HFFc6 (cell line): ENCODE results near the gene PIF1. TPM values are rescaled to one million over a fixed set of nuclear protein-coding genes. Genes with fewer than 3 reads are reported as not detected.
"Not testable (repeated sequence)": the region's sequence is repeated elsewhere in the genome, so short reads cannot be mapped to it uniquely, and the experiment has no call there.

Source experiments
- DNase-seq: peaks from one replicate; pipeline ENCODE4 v3.0.0-alpha.2; 2018
- H3K27ac Mint-ChIP-seq: 2 replicates; pipeline ENCODE4 v1.8.0; 2020; ENCODE audit warnings: mild to moderate bottlenecking, mixed read lengths
- H3K27me3 Mint-ChIP-seq: 2 replicates; pipeline ENCODE4 v1.8.0; 2021; ENCODE audit warnings: mild to moderate bottlenecking, moderate library complexity, mixed read lengths; ENCODE audit not compliant: insufficient read depth
- H3K36me3 Mint-ChIP-seq: 2 replicates; pipeline ENCODE4 v1.8.0; 2021; ENCODE audit warnings: low read depth, mixed read lengths
- H3K4me1 Mint-ChIP-seq: 2 replicates; pipeline ENCODE4 v1.8.0; 2020; ENCODE audit warnings: low read depth, mixed read lengths
- H3K4me3 Mint-ChIP-seq: 2 replicates; pipeline ENCODE4 v1.8.0; 2020; ENCODE audit warnings: mild to moderate bottlenecking, moderate library complexity, mixed read lengths
- H3K9me3 Mint-ChIP-seq: 2 replicates; pipeline ENCODE4 v1.8.0; 2020; ENCODE audit warnings: mild to moderate bottlenecking, mixed read lengths
- CTCF ChIP-seq: fragments of 200-600 bp; sonication (generic); IDR thresholded peaks from 2 replicates; pipeline ENCODE4 v1.5.0; 2021; ENCODE audit warnings: antibody characterized with exemption, mild to moderate bottlenecking
- total RNA-seq, 6 experiments: library from RNA; stranded (reverse); fragmentation: NEBNext Ultra II Directional; extraction: Animal tissue kit (Norgen Biotek cat#: 25700); gene quantifications; 2 replicates in 1 of 6; 3 replicates in 5 of 6; pipeline ENCODE4 v1.2.3, GENCODE V29; 2021

The PIF1 gene
- total RNA-seq, 6 experiments from 2014 or later: 4.0 to 10.7 (median 8.4) TPM

GRCh38 chr15:64836023-64836536 is 10.6 kb upstream of the PIF1 start:
- H3K9me3 Mint-ChIP-seq: no peaks in the 10 kb centered on the region
- no peak for DNase-seq
- peak; percentile 40; the same call in 1 of the 2 replicates for TF ChIP-seq CTCF
- H3K27ac Mint-ChIP-seq: peak overlapping the region; percentile 2; the same call in 1 of the 2 replicates
- H3K4me1 Mint-ChIP-seq: peaks cover 24% of the 10 kb centered on the region
- peaks cover 8% of the 10 kb centered on the region; the same call in 1 of the 2 replicates for H3K36me3 Mint-ChIP-seq
- H3K27me3 Mint-ChIP-seq: no peaks in the 10 kb centered on the region; the same call in 1 of the 2 replicates
- H3K4me3 Mint-ChIP-seq: peak overlapping the region; percentile 50

GRCh38 chr15:64833690-64834089 is 8.2 kb upstream of the PIF1 start:
- no peak overlapping the region for H3K27ac Mint-ChIP-seq
- H3K27me3 Mint-ChIP-seq: no peaks in the 10 kb centered on the region; the same call in 1 of the 2 replicates
- H3K4me3 Mint-ChIP-seq: no peak overlapping the region
- peaks cover 19% of the 10 kb centered on the region for H3K4me1 Mint-ChIP-seq
- H3K9me3 Mint-ChIP-seq: no peaks in the 10 kb centered on the region
- H3K36me3 Mint-ChIP-seq: peaks cover 8% of the 10 kb centered on the region; the same call in 1 of the 2 replicates
- no peak for TF ChIP-seq CTCF
- no peak for DNase-seq

GRCh38 chr15:64828985-64829384 is 3.5 kb upstream of the PIF1 start:
- no peak for TF ChIP-seq CTCF
- no peaks in the 10 kb centered on the region for H3K9me3 Mint-ChIP-seq
- H3K27me3 Mint-ChIP-seq: peaks cover 2% of the 10 kb centered on the region; the same call in 1 of the 2 replicates
- no peaks in the 10 kb centered on the region for H3K36me3 Mint-ChIP-seq
- peak; percentile 57 for DNase-seq
- peaks cover 19% of the 10 kb centered on the region for H3K4me1 Mint-ChIP-seq
- no peak overlapping the region for H3K4me3 Mint-ChIP-seq
- H3K27ac Mint-ChIP-seq: no peak overlapping the region; the same call in 1 of the 2 replicates

- H3K4me3 Mint-ChIP-seq: peak overlapping the region; percentile 95
- peaks cover 27% of the 10 kb centered on the region for H3K4me1 Mint-ChIP-seq
- peaks cover 4% of the 10 kb centered on the region; the same call in 1 of the 2 replicates for H3K36me3 Mint-ChIP-seq
- TF ChIP-seq CTCF: no peak
- H3K27me3 Mint-ChIP-seq: peaks cover 5% of the 10 kb centered on the region; the same call in 1 of the 2 replicates
- H3K9me3 Mint-ChIP-seq: no peaks in the 10 kb centered on the region
- DNase-seq: no peak
- H3K27ac Mint-ChIP-seq: peak overlapping the region; percentile 80
These were observed 467 bp downstream of the PIF1 start for GRCh38 chr15:64824929-64825430.

- Mint-ChIP-seq H3K27me3 (no peaks in the 10 kb centered on the region; the same call in 1 of the 2 replicates), H3K4me3 (no peak overlapping the region), H3K27ac (no peak overlapping the region), H3K9me3 (no peaks in the 10 kb centered on the region), H3K36me3 (peaks cover 4% of the 10 kb centered on the region; the same call in 1 of the 2 replicates), H3K4me1 (no peaks in the 10 kb centered on the region)
- no peak for TF ChIP-seq CTCF
- DNase-seq: no peak
These were observed 9.0 kb downstream of the PIF1 start for GRCh38 chr15:64816452-64816851.

GRCh38 chr15:64814965-64815364 is 10.5 kb downstream of the PIF1 start:
- not testable (repeated sequence) for DNase-seq, H3K27me3 Mint-ChIP-seq, H3K4me1 Mint-ChIP-seq, H3K4me3 Mint-ChIP-seq, H3K9me3 Mint-ChIP-seq, H3K27ac Mint-ChIP-seq, H3K36me3 Mint-ChIP-seq

- H3K9me3 Mint-ChIP-seq, DNase-seq, H3K27ac Mint-ChIP-seq, H3K36me3 Mint-ChIP-seq, H3K4me3 Mint-ChIP-seq, H3K27me3 Mint-ChIP-seq, H3K4me1 Mint-ChIP-seq: not testable (repeated sequence)
These were observed 11.2 kb downstream of the PIF1 start for GRCh38 chr15:64814283-64814682.
